Measurements from ENCODE around the gene DHDH.

- TF ChIP-seq CTCF (IDR thresholded peaks at IDR 0.05) = no peak
- no peak for TF ChIP-seq POLR2A (IDR thresholded peaks at IDR 0.05; ENCODE audit: low read depth)
- TF ChIP-seq EP300 (IDR thresholded peaks at IDR 0.05) = no peak
Observed at GRCh38 chr19:48934837-48935236, 1.3 kb downstream of the DHDH start.

All from esophagus muscularis mucosa (tissue), 4 donors.